Esophagus muscularis mucosa (tissue), 4 donors: ENCODE results near the gene JMJD1C. TPM values are rescaled to one million over a fixed set of nuclear protein-coding genes. Genes with fewer than 3 reads are reported as not detected.
"Not testable (repeated sequence)": the region's sequence is repeated elsewhere in the genome, so short reads cannot be mapped to it uniquely, and the experiment has no call there.

Experiments
- DNase-seq: peaks from one replicate; pipeline ENCODE4 v3.0.0-alpha.2; 2017; ENCODE audit errors: extremely low spot score
- H3K27ac ChIP-seq, 4 donors: fragments of 200-600 bp; sonication (generic); replicated peaks in 1 of 4; 1 replicate in 3 of 4; 2 replicates in 1 of 4; pipeline ENCODE4 v1.5.1; 2016 to 2019; ENCODE audit warnings: mild to moderate bottlenecking in 1 of 4
- H3K27me3 ChIP-seq, 4 donors: fragments of 200-600 bp; sonication (generic); one replicate each; pipeline versions ENCODE4 v1.5.1 to v1.6.0; 2016 to 2019
- H3K36me3 ChIP-seq, 4 donors: fragments of 200-600 bp; sonication (generic); one replicate each; pipeline ENCODE4 v1.5.1; 2016 to 2019
- H3K4me1 ChIP-seq, 4 donors: fragments of 200-600 bp; sonication (generic); one replicate each; pipeline ENCODE4 v1.5.1; 2016 to 2019
- H3K4me3 ChIP-seq, 4 donors: fragments of 200-600 bp; sonication (generic); 1 replicate in 2 of 4; 2 replicates in 2 of 4; pipeline ENCODE4 v1.5.1; 2016 to 2019; ENCODE audit warnings: mild to moderate bottlenecking in 4 of 4, moderate library complexity in 1 of 4
- H3K9me3 ChIP-seq, 4 donors: fragments of 200-600 bp; sonication (generic); 1 replicate in 3 of 4; 2 replicates in 1 of 4; pipeline ENCODE4 v1.5.1; 2016 to 2019
- EP300 ChIP-seq: sonication (generic); formaldehyde crosslinking; IDR thresholded peaks from one replicate; pipeline ENCODE4 v1.6.1; 2017; ENCODE audit warnings: antibody characterized with exemption
- POLR2A ChIP-seq: fragments of 450-650 bp; IDR thresholded peaks from one replicate; pipeline ENCODE4 v1.6.1; 2017; ENCODE audit warnings: antibody characterized with exemption, moderate library complexity, mild to moderate bottlenecking, low read depth
- POLR2AphosphoS5 ChIP-seq, 2 donors: sonication (generic); formaldehyde crosslinking; IDR thresholded peaks; one replicate each; pipeline ENCODE4 v1.6.1; 2017; ENCODE audit warnings: antibody characterized with exemption in 2 of 2
- WGBS: methylation state at CpG from one replicate; pipeline ENCODE4 v1.1.5; 2018; 5-methylcytosine and 5-hydroxymethylcytosine counted together
- intact Hi-C: fragments of 100-400 bp; cut with DNase I; formaldehyde crosslinking; loops from one replicate; pipeline ENCODE4 v1.15.1; 2023
- total RNA-seq, 4 donors: library from RNA; depleted of rRNA; stranded (reverse); fragments of >200 nt; gene quantifications; one replicate each; pipeline versions ENCODE4 v1.1.0 to v1.2.1, GENCODE V29; 2016
- TF ChIP-seq, protein P1 (sequence below), 3 experiments: fragments of 200-600 bp in 2 of 3; fragments of 450-650 bp in 1 of 3; sonication (generic) in 2 of 3; IDR thresholded peaks; one replicate each; pipeline ENCODE4 v1.5.1; 2017 to 2019; ENCODE audit warnings: antibody characterized with exemption in 3 of 3, mild to moderate bottlenecking in 2 of 3, moderate library complexity in 1 of 3

The JMJD1C gene
- total RNA-seq, 4 donors from 2014 or later, result 60.3 to 89.7 (median 79.8) TPM

DNA sequence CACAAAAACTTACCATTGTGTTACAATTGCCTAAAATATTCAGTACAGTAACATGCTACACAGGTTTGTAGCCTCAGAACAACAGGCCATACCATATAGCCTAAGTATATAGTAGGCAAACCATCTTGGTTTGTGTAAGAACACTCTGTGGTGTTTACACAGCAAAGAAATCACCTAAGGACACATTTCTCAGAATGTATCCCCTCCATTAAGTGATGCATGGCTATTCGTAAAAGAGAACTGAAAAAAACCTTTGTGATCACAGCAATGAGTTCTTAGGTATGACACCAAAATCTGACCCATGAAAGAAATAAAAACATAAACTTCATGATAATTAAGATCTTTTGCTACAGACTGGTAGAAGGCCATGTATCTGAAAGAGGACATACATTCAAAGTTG, 121.5 kb downstream of the JMJD1C start:
- H3K36me3 ChIP-seq, result no peaks in the 10 kb centered on the region
- DNase-seq, result no peak
- H3K9me3 ChIP-seq, result no peaks in the 10 kb centered on the region
- intact Hi-C loops, result no loop called here
- no peaks in the 10 kb centered on the region for H3K27me3 ChIP-seq
- no peak overlapping the region for H3K27ac ChIP-seq
- H3K4me3 ChIP-seq, result no peak overlapping the region
- TF ChIP-seq POLR2AphosphoS5 (IDR thresholded peaks at IDR 0.05) (no peak), EP300 (no peak), POLR2A (no peak)
- TF ChIP-seq, protein P1, sequence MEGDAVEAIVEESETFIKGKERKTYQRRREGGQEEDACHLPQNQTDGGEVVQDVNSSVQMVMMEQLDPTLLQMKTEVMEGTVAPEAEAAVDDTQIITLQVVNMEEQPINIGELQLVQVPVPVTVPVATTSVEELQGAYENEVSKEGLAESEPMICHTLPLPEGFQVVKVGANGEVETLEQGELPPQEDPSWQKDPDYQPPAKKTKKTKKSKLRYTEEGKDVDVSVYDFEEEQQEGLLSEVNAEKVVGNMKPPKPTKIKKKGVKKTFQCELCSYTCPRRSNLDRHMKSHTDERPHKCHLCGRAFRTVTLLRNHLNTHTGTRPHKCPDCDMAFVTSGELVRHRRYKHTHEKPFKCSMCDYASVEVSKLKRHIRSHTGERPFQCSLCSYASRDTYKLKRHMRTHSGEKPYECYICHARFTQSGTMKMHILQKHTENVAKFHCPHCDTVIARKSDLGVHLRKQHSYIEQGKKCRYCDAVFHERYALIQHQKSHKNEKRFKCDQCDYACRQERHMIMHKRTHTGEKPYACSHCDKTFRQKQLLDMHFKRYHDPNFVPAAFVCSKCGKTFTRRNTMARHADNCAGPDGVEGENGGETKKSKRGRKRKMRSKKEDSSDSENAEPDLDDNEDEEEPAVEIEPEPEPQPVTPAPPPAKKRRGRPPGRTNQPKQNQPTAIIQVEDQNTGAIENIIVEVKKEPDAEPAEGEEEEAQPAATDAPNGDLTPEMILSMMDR (IDR thresholded peaks at IDR 0.05), result no peak
- H3K4me1 ChIP-seq, result no peaks in the 10 kb centered on the region
- WGBS, result 94% methylated on average over 1 of the region's 1 CpG

DNA sequence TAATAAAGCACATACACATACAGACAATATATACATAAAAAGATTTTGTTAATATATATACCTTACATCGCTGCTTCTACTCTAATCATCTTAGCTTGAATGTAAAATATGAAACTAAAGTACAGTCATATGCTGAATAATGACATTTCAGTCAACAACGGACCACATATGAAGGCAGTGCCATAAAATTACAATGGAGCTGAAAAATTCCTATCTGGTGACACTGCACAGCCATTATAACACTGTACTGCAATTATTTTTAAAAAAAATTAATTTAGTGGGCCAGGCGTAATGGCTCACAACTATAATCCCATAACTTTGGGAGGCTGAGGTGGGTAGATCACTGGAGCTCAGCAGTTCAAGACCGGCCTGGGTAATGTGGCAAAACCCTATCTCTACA, 122.3 kb downstream of the JMJD1C start:
- intact Hi-C loops, result no loop called here
- 93% methylated on average over 4 of the region's 4 CpGs for WGBS
- Histone ChIP-seq H3K27ac (no peak overlapping the region), H3K4me1 (no peaks in the 10 kb centered on the region), H3K36me3 (no peaks in the 10 kb centered on the region), H3K27me3 (no peaks in the 10 kb centered on the region), H3K4me3 (no peak overlapping the region), H3K9me3 (no peaks in the 10 kb centered on the region)
- DNase-seq, result no peak
- TF ChIP-seq, protein P1 (IDR thresholded peaks at IDR 0.05), result no peak
- no peak for TF ChIP-seq POLR2AphosphoS5 (IDR thresholded peaks at IDR 0.05)
- no peak for TF ChIP-seq EP300
- TF ChIP-seq POLR2A, result no peak

DNA sequence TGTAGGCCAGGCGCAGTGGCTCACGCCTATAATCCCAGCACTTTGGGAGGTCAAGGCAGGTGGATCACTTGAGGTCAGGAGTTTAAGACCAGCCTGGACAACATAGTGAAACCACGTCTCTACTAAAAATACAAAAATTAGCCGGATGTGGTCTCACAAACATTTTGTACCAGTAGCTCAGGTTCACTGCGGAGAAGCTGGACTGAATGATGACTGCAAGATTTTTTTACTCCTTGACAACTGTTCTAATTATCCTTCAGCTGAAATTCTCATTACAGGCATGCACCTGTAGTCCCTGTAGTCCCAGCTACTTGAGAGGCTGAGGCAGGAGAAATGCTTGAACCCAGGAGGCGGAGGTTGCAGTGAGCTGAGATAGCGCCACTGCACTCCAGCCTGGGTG, 126.1 kb downstream of the JMJD1C start:
- intact Hi-C loops, H3K4me1 ChIP-seq, H3K9me3 ChIP-seq, DNase-seq, H3K4me3 ChIP-seq, H3K36me3 ChIP-seq, H3K27ac ChIP-seq, H3K27me3 ChIP-seq: not testable (repeated sequence)
- 98% methylated on average over 7 of the region's 7 CpGs for WGBS

DNA sequence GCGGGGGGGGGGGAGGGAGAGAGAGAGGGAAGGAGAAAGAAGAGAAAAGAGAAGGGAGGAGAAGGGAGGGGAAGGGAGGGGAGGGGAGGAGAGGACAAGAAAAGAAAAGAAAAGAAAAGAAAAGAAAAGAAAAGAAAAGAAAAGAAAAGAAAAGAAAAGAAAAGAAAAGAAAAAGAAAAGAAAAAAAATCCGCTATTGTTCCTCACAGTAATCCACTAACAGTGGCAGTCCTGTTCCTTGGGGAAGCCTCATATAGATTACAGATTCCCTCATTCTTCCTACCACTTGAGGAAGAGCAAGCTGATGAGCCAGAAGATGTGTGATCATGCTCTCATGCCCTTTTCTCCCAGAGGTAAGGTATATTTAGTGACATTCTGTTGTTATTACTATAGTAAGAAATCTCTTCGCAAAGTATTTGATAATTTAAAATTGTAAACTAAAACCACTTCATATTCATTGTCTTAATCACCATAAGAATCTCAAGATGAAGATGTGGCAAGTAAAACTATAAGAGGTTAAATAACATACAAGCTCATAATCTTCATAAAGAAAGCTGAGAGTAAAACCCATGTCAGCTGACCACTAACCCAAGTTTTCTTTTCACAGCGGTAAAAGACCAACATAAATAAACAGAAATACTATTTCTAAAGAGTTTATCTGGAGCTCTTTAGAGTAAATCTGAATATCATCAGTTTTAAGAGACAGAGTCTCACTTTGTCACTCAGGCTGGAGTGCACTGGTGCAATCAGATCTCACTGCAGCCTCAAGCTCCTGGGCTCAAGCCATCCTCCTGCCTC, 128.1 kb downstream of the JMJD1C start:
- intact Hi-C loops, result no loop called here
- no peak for DNase-seq
- no peaks in the 10 kb centered on the region for H3K27me3 ChIP-seq
- no peaks in the 10 kb centered on the region for H3K36me3 ChIP-seq
- H3K4me1 ChIP-seq, result no peaks in the 10 kb centered on the region
- H3K9me3 ChIP-seq, result no peaks in the 10 kb centered on the region
- 93% methylated on average over 4 of the region's 4 CpGs for WGBS
- H3K27ac ChIP-seq, result no peak overlapping the region
- no peak for TF ChIP-seq POLR2A
- no peak for TF ChIP-seq POLR2AphosphoS5 (IDR thresholded peaks at IDR 0.05)
- H3K4me3 ChIP-seq, result no peak overlapping the region

DNA sequence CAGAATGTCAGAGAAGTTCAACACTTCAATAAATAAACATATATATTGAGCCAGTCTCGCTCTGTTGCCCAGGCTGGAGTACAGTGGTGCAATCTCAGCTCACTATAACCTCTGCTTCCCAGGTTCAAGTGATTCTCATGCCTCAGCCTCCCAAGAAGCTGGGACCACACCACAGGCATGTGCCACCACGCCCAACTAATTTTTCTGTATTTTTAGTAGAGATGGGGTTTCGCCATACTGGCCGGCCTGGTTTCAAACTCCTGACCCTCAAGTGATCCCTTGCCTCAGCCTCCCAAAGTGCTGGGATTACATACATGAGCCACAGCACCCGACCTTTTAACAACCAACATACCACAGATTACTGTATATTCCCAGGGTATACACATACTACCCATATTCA, 134.2 kb downstream of the JMJD1C start:
- 96% methylated on average over 5 of the region's 5 CpGs for WGBS
- intact Hi-C loops, result no loop called here
- H3K9me3 ChIP-seq, result no peaks in the 10 kb centered on the region
- no peak for DNase-seq
- H3K4me1 ChIP-seq, result peaks cover 0 to 2% (median 0%) of the 10 kb centered on the region in 4 donors
- no peaks in the 10 kb centered on the region for H3K27me3 ChIP-seq
- H3K4me3 ChIP-seq, result no peak overlapping the region
- H3K36me3 ChIP-seq, result no peaks in the 10 kb centered on the region
- TF ChIP-seq POLR2A (no peak), EP300 (no peak), POLR2AphosphoS5 (IDR thresholded peaks at IDR 0.05) (no peak)
- no peak overlapping the region for H3K27ac ChIP-seq

DNA sequence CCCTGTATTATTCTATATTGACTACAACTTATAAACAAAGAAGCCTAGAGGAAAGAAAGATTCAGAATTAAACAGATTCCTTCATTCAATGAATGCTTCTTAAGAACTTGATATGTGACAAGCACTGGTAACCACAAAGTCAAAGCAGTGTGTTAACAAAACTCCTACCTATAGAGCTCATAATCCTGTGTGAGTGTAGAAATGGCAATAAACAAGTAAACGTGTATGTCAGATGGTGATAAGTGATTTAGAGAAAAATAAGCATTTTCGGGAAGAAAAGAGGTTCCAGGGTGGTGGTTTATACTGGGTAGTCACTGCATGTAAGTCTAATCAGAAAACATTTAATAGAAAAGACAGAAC, 141.3 kb downstream of the JMJD1C start:
- H3K27me3 ChIP-seq, result no peaks in the 10 kb centered on the region
- H3K36me3 ChIP-seq, result no peaks in the 10 kb centered on the region
- H3K4me3 ChIP-seq, result no peak overlapping the region
- no peaks in the 10 kb centered on the region for H3K9me3 ChIP-seq
- no peak for TF ChIP-seq POLR2AphosphoS5 (IDR thresholded peaks at IDR 0.05)
- no peak for TF ChIP-seq EP300
- TF ChIP-seq POLR2A, result no peak
- TF ChIP-seq, protein P1 (IDR thresholded peaks at IDR 0.05), result no peak
- 74% methylated on average over 2 of the region's 2 CpGs for WGBS
- DNase-seq, result no peak
- H3K27ac ChIP-seq, result no peak overlapping the region
- peaks cover 0 to 11% (median 1%) of the 10 kb centered on the region in 4 donors for H3K4me1 ChIP-seq
- intact Hi-C loops, result no loop called here
